SK-N-SH treated with all-trans-retinoic acid at 6 μM for 48 hours (cell line): ENCODE results near the gene NLGN4X.

Experiments
- GLIS3 ChIP-seq: fragments of 250-450 bp; sonication (Bioruptor Pico); IDR thresholded peaks from 2 replicates; pipeline ENCODE4 v1.5.0; 2020; ENCODE audit warnings: mild to moderate bottlenecking, moderate library complexity
- ISL1 ChIP-seq: fragments of 250-450 bp; sonication (Bioruptor Pico); IDR thresholded peaks from 2 replicates; pipeline ENCODE4 v2.1.2; 2022; ENCODE audit warnings: mild to moderate bottlenecking, moderate library complexity
- ZFP3 ChIP-seq: fragments of 250-450 bp; sonication (Bioruptor Pico); IDR thresholded peaks from 2 replicates; pipeline ENCODE4 v1.5.0; 2020; ENCODE audit warnings: mild to moderate bottlenecking, moderate library complexity

DNA sequence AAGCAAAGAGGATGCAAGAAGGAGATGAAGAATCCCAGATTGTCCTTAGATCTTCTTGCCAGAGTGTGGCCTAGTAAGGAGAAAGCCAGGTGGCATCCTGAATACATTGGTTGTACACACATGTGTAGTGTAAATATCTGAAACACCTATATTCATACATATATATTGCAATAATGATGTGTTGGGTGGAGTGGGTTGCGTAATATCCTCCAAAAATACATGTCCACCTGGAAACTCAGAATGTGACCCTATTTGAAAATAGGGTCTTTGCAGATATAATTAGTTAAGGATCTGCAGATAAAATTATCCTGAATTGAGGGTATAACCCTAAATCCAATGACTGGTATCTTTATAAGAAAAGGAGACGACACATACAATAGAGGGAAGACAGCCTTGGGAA is 216.3 kb downstream of the NLGN4X start:
- no peak for TF ChIP-seq ZFP3 (CRISPR knock-in tag)
- no peak for TF ChIP-seq ISL1
- TF ChIP-seq GLIS3: no peak
